IMR-90 (cell line): ENCODE results near the gene PRKD1. TPM values are rescaled to one million over a fixed set of nuclear protein-coding genes. Genes with fewer than 3 reads are reported as not detected.

ENCODE experiments used
- ATAC-seq: fragments of 200-7000 bp; cut with Tn5 transposase; 2 replicates; pipeline ENCODE4 v1.9.1; 2020; ENCODE audit warnings: low read depth, mild to moderate bottlenecking, moderate library complexity
- BruUV-seq: library from RNA; stranded (reverse); fragments of 400-500 nt; replicated peaks from 2 replicates; lab custom pipeline; 2021; lab: Mats Ljungman, UMichigan
- CTCF ChIA-PET: fragments of 300-600 bp; formaldehyde crosslinking; extraction: SDS; loops from one replicate; lab custom pipeline; 2021; ENCODE audit warnings: antibody characterized with exemption; lab: Yijun Ruan, JAX
- POLR2A ChIA-PET: fragments of 300-600 bp; sonication (Branson Sonifier 250); formaldehyde crosslinking; loops from one replicate; lab custom pipeline; 2022; ENCODE audit warnings: antibody characterized with exemption; ENCODE audit not compliant: unreplicated experiment; lab: Charles Lee
- DNase-seq: peaks from one replicate; pipeline ENCODE4 v3.0.0; 2013
- H2AFZ ChIP-seq: replicated peaks from 2 replicates; pipeline ENCODE3; 2013; ENCODE audit warnings: low read length, mild to moderate bottlenecking; ENCODE audit not compliant: poor library complexity
- H2AK5ac ChIP-seq: 2 replicates; pipeline ENCODE4 v1.6.1; 2013; ENCODE audit warnings: low read depth, low read length, inconsistent platforms
- H2AK9ac ChIP-seq: replicated peaks from 2 replicates; pipeline ENCODE3; 2013; ENCODE audit warnings: mild to moderate bottlenecking, low read depth, low read length, moderate library complexity; ENCODE audit not compliant: poor library complexity
- H2BK120ac ChIP-seq: 2 replicates; pipeline ENCODE4 v1.6.1; 2013; ENCODE audit warnings: low read depth, low read length, inconsistent platforms
- H2BK15ac ChIP-seq: 3 replicates; pipeline ENCODE4 v1.6.1; 2013; ENCODE audit warnings: low read depth, low read length, inconsistent platforms
- H2BK20ac ChIP-seq: 2 replicates; pipeline ENCODE4 v1.6.1; 2013; ENCODE audit warnings: low read depth, mild to moderate bottlenecking, inconsistent platforms, low read length, moderate library complexity
- H2BK5ac ChIP-seq: 2 replicates; pipeline ENCODE4 v1.6.1; 2013; ENCODE audit warnings: mild to moderate bottlenecking, low read depth, low read length, inconsistent platforms; ENCODE audit not compliant: poor library complexity, severe bottlenecking
- H3K14ac ChIP-seq: replicated peaks from 2 replicates; pipeline ENCODE4 v1.6.1; 2013; ENCODE audit warnings: low read depth, low read length, inconsistent platforms
- H3K18ac ChIP-seq: 2 replicates; pipeline ENCODE4 v1.6.1; 2013; ENCODE audit warnings: low read depth, low read length, control low read depth
- H3K23ac ChIP-seq: 2 replicates; pipeline ENCODE4 v1.6.1; 2013; ENCODE audit warnings: low read depth, low read length, inconsistent platforms
- H3K27ac ChIP-seq: 2 replicates; pipeline ENCODE4 v1.5.1; 2013; ENCODE audit warnings: mild to moderate bottlenecking, control low read depth, low read length; ENCODE audit not compliant: insufficient read depth
- H3K27me3 ChIP-seq: 2 replicates; pipeline ENCODE4 v1.6.1; 2013; ENCODE audit warnings: low read length; ENCODE audit not compliant: control insufficient read depth, insufficient read depth
- H3K36me3 ChIP-seq: 2 replicates; pipeline ENCODE4 v1.6.1; 2013; ENCODE audit warnings: low read length, mixed read lengths; ENCODE audit not compliant: control insufficient read depth, insufficient read depth
- H3K4ac ChIP-seq: 2 replicates; pipeline ENCODE4 v1.6.1; 2013; ENCODE audit warnings: low read depth, low read length, inconsistent platforms
- H3K4me1 ChIP-seq: 2 replicates; pipeline ENCODE4 v1.6.1; 2013; ENCODE audit warnings: low read length, mixed read lengths; ENCODE audit not compliant: control insufficient read depth, insufficient read depth
- H3K4me2 ChIP-seq: 2 replicates; pipeline ENCODE4 v1.6.1; 2013; ENCODE audit warnings: low read depth, mild to moderate bottlenecking, control low read depth, low read length, moderate library complexity
- H3K4me3 ChIP-seq: 2 replicates; pipeline ENCODE4 v1.5.1; 2013; ENCODE audit warnings: low read depth, mild to moderate bottlenecking, control low read depth, low read length, moderate library complexity; ENCODE audit not compliant: insufficient read depth
- H3K56ac ChIP-seq: 2 replicates; pipeline ENCODE4 v1.6.1; 2013; ENCODE audit warnings: low read length, inconsistent platforms; ENCODE audit not compliant: insufficient read depth; ENCODE audit errors: extremely low read depth
- H3K79me1 ChIP-seq, 2 experiments: 2 replicates each; pipeline ENCODE4 v1.6.1; 2013; ENCODE audit warnings: low read length in 2 of 2, inconsistent platforms in 1 of 2, low read depth in 1 of 2
- H3K9ac ChIP-seq: 2 replicates; pipeline ENCODE4 v1.6.1; 2013; ENCODE audit warnings: low read depth, low read length, control low read depth
- H3K9me1 ChIP-seq: 2 replicates; pipeline ENCODE4 v1.6.1; 2013; ENCODE audit warnings: low read length, inconsistent platforms; ENCODE audit not compliant: insufficient read depth
- H3K9me3 ChIP-seq: 2 replicates; pipeline ENCODE4 v1.6.1; 2013; ENCODE audit warnings: low read length; ENCODE audit not compliant: control insufficient read depth, insufficient read depth
- H4K20me1 ChIP-seq: 2 replicates; pipeline ENCODE4 v1.6.1; 2013; ENCODE audit warnings: low read length, inconsistent platforms; ENCODE audit not compliant: insufficient read depth
- H4K5ac ChIP-seq: 2 replicates; pipeline ENCODE4 v1.6.1; 2013; ENCODE audit warnings: mild to moderate bottlenecking, low read depth, low read length, control low read depth
- H4K8ac ChIP-seq, 2 experiments: 2 replicates each; pipeline ENCODE4 v1.6.1; 2013; ENCODE audit warnings: low read depth in 2 of 2, low read length in 2 of 2, control low read depth in 1 of 2, inconsistent platforms in 1 of 2
- H4K91ac ChIP-seq: 2 replicates; pipeline ENCODE4 v1.6.1; 2013; ENCODE audit warnings: low read depth, low read length, inconsistent platforms; ENCODE audit not compliant: insufficient read depth
- BHLHE40 ChIP-seq: fragments of 150-350 bp; IDR thresholded peaks from 2 replicates; pipeline ENCODE4 v1.6.1; 2016; ENCODE audit warnings: mild to moderate bottlenecking, low read depth, low read length
- CEBPB ChIP-seq: IDR thresholded peaks from 2 replicates; pipeline ENCODE4 v1.6.1; 2012; ENCODE audit warnings: low read depth, low read length, improper control_type of control experiment
- CTCF ChIP-seq: conservative IDR thresholded peaks from 2 replicates; pipeline ENCODE4 v1.5.1; 2012; ENCODE audit warnings: mild to moderate bottlenecking, low read depth, low read length, improper control_type of control experiment
- FOS ChIP-seq: fragments of 150-350 bp; IDR thresholded peaks from 2 replicates; pipeline ENCODE4 v1.6.1; 2016; ENCODE audit warnings: low read depth, low read length
- MAFK ChIP-seq: IDR thresholded peaks from 2 replicates; pipeline ENCODE4 v1.6.1; 2012; ENCODE audit warnings: low read depth, low read length, improper control_type of control experiment
- NFE2L2 ChIP-seq: fragments of 150-350 bp; IDR thresholded peaks from 2 replicates; pipeline ENCODE4 v1.6.1; 2016; ENCODE audit warnings: low read depth, mild to moderate bottlenecking, low read length
- WGBS, 2 experiments: methylation state at CpG; one replicate each; pipeline versions ENCODE4 v1.1.5 to v1.1.7; 2013; ENCODE audit warnings: missing lambda C conversion rate in 2 of 2; ENCODE audit not compliant: insufficient read length in 1 of 2; ENCODE audit errors: extremely low coverage in 2 of 2; 5-methylcytosine and 5-hydroxymethylcytosine counted together
- dilution Hi-C: fragments of 300-500 bp; cut with HindIII; formaldehyde crosslinking; loops from one replicate; pipeline ENCODE4 v1.14.3; 2018; ENCODE audit warnings: low sequenced_read_pairs; ENCODE audit not compliant: unreplicated experiment
- in situ Hi-C: fragments of 300-500 bp; cut with MboI; formaldehyde crosslinking; loops from 3 replicates; pipeline ENCODE4 v1.14.3; 2019; ENCODE audit warnings: low sequenced_read_pairs, inconsistent platforms, mixed read lengths
- intact Hi-C: fragments of 100-400 bp; cut with micrococcal nuclease; formaldehyde crosslinking; loops from 2 replicates; pipeline ENCODE4 v1.10.0; 2022
- polyA plus RNA-seq, 3 experiments: library from polyadenylated mRNA; depleted of rRNA; stranded (reverse); fragments of >200 nt; gene quantifications; 2 replicates each; pipeline ENCODE4 v1.2.3, GENCODE V29; 2012; ENCODE audit warnings: low replicate concordance in 1 of 3
- total RNA-seq: library from RNA; depleted of rRNA; stranded (reverse); fragments of >200 nt; gene quantifications from 2 replicates; pipeline ENCODE4 v1.2.3, GENCODE V29; 2012

PRKD1 gene
- total and polyA plus RNA-seq, 2 of the 4 experiments (the other 2 are of a cell fraction): 12.9 to 14.2 TPM

DNA sequence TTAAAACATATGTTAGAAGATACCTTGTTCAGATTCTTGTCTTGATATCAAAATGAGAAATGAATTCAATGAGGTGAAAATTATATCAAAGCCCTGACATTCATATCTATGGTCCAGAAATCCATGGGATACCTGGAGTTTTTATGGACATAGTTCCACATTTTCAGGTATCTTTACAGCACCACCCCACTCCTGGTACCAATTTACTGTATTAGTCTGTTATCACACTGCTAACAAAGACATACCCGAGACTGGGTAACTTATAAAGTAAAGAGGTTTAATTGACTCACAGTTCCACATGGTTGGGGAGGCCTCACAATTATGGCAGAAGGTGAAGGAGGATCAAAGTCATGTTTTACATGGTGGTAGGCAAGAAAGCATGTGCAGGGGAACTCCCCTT, 361.5 kb downstream of the PRKD1 start:
- dilution Hi-C loops (no loop called here), in situ Hi-C loops (no loop called here), intact Hi-C loops (no loop called here)
- no peaks in the 10 kb centered on the region for H3K9me1 ChIP-seq
- no peak overlapping the region for H2AK9ac ChIP-seq
- no peak overlapping the region for H3K27ac ChIP-seq
- no TSS peak for BruUV-seq
- WGBS, 2 experiments: no CpG with 5 or more reads among the region's 1 CpG
- H3K27me3 ChIP-seq: no peaks in the 10 kb centered on the region
- no peak overlapping the region for H3K56ac ChIP-seq
- no peak for ATAC-seq
- TF ChIP-seq MAFK (no peak), BHLHE40 (no peak), CTCF (no peak), CEBPB (no peak), FOS (no peak), NFE2L2 (no peak)
- peaks cover 4% of the 10 kb centered on the region; the same call in 1 of the 2 replicates for H3K9me3 ChIP-seq
- H4K91ac ChIP-seq: no peak overlapping the region
- H2BK120ac ChIP-seq: no peak overlapping the region
- no peak overlapping the region for H2BK15ac ChIP-seq
- H2AFZ ChIP-seq: no peak overlapping the region
- H4K8ac ChIP-seq: no peak overlapping the region
- no peak overlapping the region for H4K5ac ChIP-seq
- H3K4me3 ChIP-seq: no peak overlapping the region
- no peak overlapping the region for H2BK20ac ChIP-seq
- no peaks in the 10 kb centered on the region for H3K4me1 ChIP-seq
- H3K9ac ChIP-seq: no peak overlapping the region
- H3K23ac ChIP-seq: no peak overlapping the region
- no peaks in the 10 kb centered on the region for H3K79me1 ChIP-seq
- H3K14ac ChIP-seq: no peak overlapping the region
- POLR2A ChIA-PET: no interaction called here
- H3K36me3 ChIP-seq: no peaks in the 10 kb centered on the region
- CTCF ChIA-PET: no interaction called here
- no peak overlapping the region for H3K4ac ChIP-seq
- no peak for DNase-seq
- H2AK5ac ChIP-seq: no peak overlapping the region
- no peak overlapping the region for H3K4me2 ChIP-seq
- no peak overlapping the region for H2BK5ac ChIP-seq
- no peak overlapping the region for H3K18ac ChIP-seq
- no peaks in the 10 kb centered on the region for H4K20me1 ChIP-seq
